ENCODE data around the gene DUSP2.

- TF ChIP-seq, protein P1, sequence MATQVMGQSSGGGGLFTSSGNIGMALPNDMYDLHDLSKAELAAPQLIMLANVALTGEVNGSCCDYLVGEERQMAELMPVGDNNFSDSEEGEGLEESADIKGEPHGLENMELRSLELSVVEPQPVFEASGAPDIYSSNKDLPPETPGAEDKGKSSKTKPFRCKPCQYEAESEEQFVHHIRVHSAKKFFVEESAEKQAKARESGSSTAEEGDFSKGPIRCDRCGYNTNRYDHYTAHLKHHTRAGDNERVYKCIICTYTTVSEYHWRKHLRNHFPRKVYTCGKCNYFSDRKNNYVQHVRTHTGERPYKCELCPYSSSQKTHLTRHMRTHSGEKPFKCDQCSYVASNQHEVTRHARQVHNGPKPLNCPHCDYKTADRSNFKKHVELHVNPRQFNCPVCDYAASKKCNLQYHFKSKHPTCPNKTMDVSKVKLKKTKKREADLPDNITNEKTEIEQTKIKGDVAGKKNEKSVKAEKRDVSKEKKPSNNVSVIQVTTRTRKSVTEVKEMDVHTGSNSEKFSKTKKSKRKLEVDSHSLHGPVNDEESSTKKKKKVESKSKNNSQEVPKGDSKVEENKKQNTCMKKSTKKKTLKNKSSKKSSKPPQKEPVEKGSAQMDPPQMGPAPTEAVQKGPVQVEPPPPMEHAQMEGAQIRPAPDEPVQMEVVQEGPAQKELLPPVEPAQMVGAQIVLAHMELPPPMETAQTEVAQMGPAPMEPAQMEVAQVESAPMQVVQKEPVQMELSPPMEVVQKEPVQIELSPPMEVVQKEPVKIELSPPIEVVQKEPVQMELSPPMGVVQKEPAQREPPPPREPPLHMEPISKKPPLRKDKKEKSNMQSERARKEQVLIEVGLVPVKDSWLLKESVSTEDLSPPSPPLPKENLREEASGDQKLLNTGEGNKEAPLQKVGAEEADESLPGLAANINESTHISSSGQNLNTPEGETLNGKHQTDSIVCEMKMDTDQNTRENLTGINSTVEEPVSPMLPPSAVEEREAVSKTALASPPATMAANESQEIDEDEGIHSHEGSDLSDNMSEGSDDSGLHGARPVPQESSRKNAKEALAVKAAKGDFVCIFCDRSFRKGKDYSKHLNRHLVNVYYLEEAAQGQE (IDR thresholded peaks at IDR 0.05; ENCODE audit: insufficient read depth in 1 of 2, low read depth in 2 of 2, low read length in 1 of 2) = no peak
- TF ChIP-seq, protein P2, sequence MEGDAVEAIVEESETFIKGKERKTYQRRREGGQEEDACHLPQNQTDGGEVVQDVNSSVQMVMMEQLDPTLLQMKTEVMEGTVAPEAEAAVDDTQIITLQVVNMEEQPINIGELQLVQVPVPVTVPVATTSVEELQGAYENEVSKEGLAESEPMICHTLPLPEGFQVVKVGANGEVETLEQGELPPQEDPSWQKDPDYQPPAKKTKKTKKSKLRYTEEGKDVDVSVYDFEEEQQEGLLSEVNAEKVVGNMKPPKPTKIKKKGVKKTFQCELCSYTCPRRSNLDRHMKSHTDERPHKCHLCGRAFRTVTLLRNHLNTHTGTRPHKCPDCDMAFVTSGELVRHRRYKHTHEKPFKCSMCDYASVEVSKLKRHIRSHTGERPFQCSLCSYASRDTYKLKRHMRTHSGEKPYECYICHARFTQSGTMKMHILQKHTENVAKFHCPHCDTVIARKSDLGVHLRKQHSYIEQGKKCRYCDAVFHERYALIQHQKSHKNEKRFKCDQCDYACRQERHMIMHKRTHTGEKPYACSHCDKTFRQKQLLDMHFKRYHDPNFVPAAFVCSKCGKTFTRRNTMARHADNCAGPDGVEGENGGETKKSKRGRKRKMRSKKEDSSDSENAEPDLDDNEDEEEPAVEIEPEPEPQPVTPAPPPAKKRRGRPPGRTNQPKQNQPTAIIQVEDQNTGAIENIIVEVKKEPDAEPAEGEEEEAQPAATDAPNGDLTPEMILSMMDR (IDR thresholded peaks at IDR 0.05) = no peak; the same call in 1 of the 2 replicates
These were observed 2.8 kb downstream of the DUSP2 start for GRCh38 chr2:96142217-96143113.

Data from Panc1 (cell line).